ENCODE data around the gene UBB. TPM values are rescaled to one million over a fixed set of nuclear protein-coding genes. Genes with fewer than 3 reads are reported as not detected.

Gene UBB
- total RNA-seq, 6 experiments from 2014 or later: 1,553 to 1,785 (median 1,678) TPM

- no peaks in the 10 kb centered on the region for H3K36me3 Mint-ChIP-seq (ENCODE audit: low read depth)
- H3K27me3 Mint-ChIP-seq (ENCODE audit: insufficient read depth): no peaks in the 10 kb centered on the region
- H3K9me3 Mint-ChIP-seq: no peaks in the 10 kb centered on the region
- peak overlapping the region; percentile 75; the same call in 1 of the 2 replicates for H3K4me3 Mint-ChIP-seq
- DNase-seq: no peak
- H3K27ac Mint-ChIP-seq: peak overlapping the region; percentile 92
- peaks cover 33% of the 10 kb centered on the region for H3K4me1 Mint-ChIP-seq (ENCODE audit: low read depth)
- no peak for TF ChIP-seq CTCF (IDR thresholded peaks at IDR 0.05)
Measured at GRCh38 chr17:16419929-16420271, 39.0 kb downstream of the UBB start.

- DNase-seq: no peak
- Mint-ChIP-seq H3K27ac (no peak overlapping the region), H3K4me3 (no peak overlapping the region), H3K4me1 (ENCODE audit: low read depth) (peaks cover 33% of the 10 kb centered on the region), H3K36me3 (ENCODE audit: low read depth) (no peaks in the 10 kb centered on the region), H3K27me3 (ENCODE audit: insufficient read depth) (peaks cover 2% of the 10 kb centered on the region; the same call in 1 of the 2 replicates), H3K9me3 (no peaks in the 10 kb centered on the region)
- TF ChIP-seq CTCF (IDR thresholded peaks at IDR 0.05): no peak
Measured at GRCh38 chr17:16422416-16422815, 41.5 kb downstream of the UBB start.

- H3K4me3 Mint-ChIP-seq: no peak overlapping the region
- no peak for TF ChIP-seq CTCF (IDR thresholded peaks at IDR 0.05)
- no peak for DNase-seq
- H3K27me3 Mint-ChIP-seq (ENCODE audit: insufficient read depth): peaks cover 2% of the 10 kb centered on the region; the same call in 1 of the 2 replicates
- H3K27ac Mint-ChIP-seq: no peak overlapping the region
- H3K9me3 Mint-ChIP-seq: no peaks in the 10 kb centered on the region
- peaks cover 26% of the 10 kb centered on the region for H3K4me1 Mint-ChIP-seq (ENCODE audit: low read depth)
- H3K36me3 Mint-ChIP-seq (ENCODE audit: low read depth): no peaks in the 10 kb centered on the region
Measured at GRCh38 chr17:16423226-16423872, 42.5 kb downstream of the UBB start.

- no peaks in the 10 kb centered on the region for H3K9me3 Mint-ChIP-seq
- no peak overlapping the region for H3K27ac Mint-ChIP-seq
- no peak for DNase-seq
Measured at GRCh38 chr17:16425202-16425601, 44.3 kb downstream of the UBB start.

GRCh38 chr17:16425698-16426659 is 45.1 kb downstream of the UBB start:
- no peak for TF ChIP-seq CTCF (IDR thresholded peaks at IDR 0.05)
- Mint-ChIP-seq H3K27ac (no peak overlapping the region), H3K9me3 (no peaks in the 10 kb centered on the region), H3K36me3 (ENCODE audit: low read depth) (no peaks in the 10 kb centered on the region), H3K27me3 (ENCODE audit: insufficient read depth) (peaks cover 2% of the 10 kb centered on the region; the same call in 1 of the 2 replicates), H3K4me1 (ENCODE audit: low read depth) (peaks cover under 1% of the 10 kb centered on the region; the same call in 1 of the 2 replicates), H3K4me3 (no peak overlapping the region)
- no peak for DNase-seq

More at GRCh38 chr17:16425202-16425601, 44.3 kb downstream of the UBB start:
- TF ChIP-seq CTCF (IDR thresholded peaks at IDR 0.05): no peak
- H3K4me3 Mint-ChIP-seq: no peak overlapping the region
- H3K27me3 Mint-ChIP-seq (ENCODE audit: insufficient read depth): peaks cover 2% of the 10 kb centered on the region; the same call in 1 of the 2 replicates
- peaks cover 8% of the 10 kb centered on the region; the same call in 1 of the 2 replicates for H3K4me1 Mint-ChIP-seq (ENCODE audit: low read depth)
- no peaks in the 10 kb centered on the region for H3K36me3 Mint-ChIP-seq (ENCODE audit: low read depth)
